ENCODE data around the gene TOMM7. TPM values are rescaled to one million over a fixed set of nuclear protein-coding genes. Genes with fewer than 3 reads are reported as not detected.
"Not testable (repeated sequence)": the region's sequence is repeated elsewhere in the genome, so short reads cannot be mapped to it uniquely, and the experiment has no call there.

The TOMM7 gene
- total RNA-seq, 2 donors from 2014 or later = 95.0 to 123 TPM

- H3K36me3 ChIP-seq = no peaks in the 10 kb centered on the region
- no peaks in the 10 kb centered on the region for H3K9me3 ChIP-seq
- peaks cover 7 to 23% of the 10 kb centered on the region in 2 donors for H3K4me1 ChIP-seq (ENCODE audit: control insufficient read depth in 1 of 2, low read depth in 2 of 2)
- no peak for ATAC-seq (ENCODE audit: insufficient number of reproducible peaks, low FRiP score, low read depth)
- no peak for DNase-seq (ENCODE audit: low spot score)
- H3K27ac ChIP-seq = peak overlapping the region in 1 of 2 donors; percentile 7
- no peak overlapping the region for H3K4me3 ChIP-seq
- no peak for TF ChIP-seq CTCF (IDR thresholded peaks at IDR 0.05)
- H3K27me3 ChIP-seq (replicated peaks; ENCODE audit: insufficient read depth) = no peaks in the 10 kb centered on the region
Observed at GRCh38 chr7:22853138-22853537, 30.5 kb upstream of the TOMM7 start.

- DNase-seq (ENCODE audit: low spot score) (no peak), ATAC-seq (ENCODE audit: insufficient number of reproducible peaks, low FRiP score, low read depth) (no peak)
- Histone ChIP-seq H3K9me3 (no peaks in the 10 kb centered on the region), H3K36me3 (no peaks in the 10 kb centered on the region), H3K4me3 (no peak overlapping the region), H3K27me3 (replicated peaks; ENCODE audit: insufficient read depth) (no peaks in the 10 kb centered on the region), H3K27ac (no peak overlapping the region), H3K4me1 (ENCODE audit: control insufficient read depth in 1 of 2, low read depth in 2 of 2) (peaks cover 7 to 13% of the 10 kb centered on the region in 2 donors)
- TF ChIP-seq CTCF (IDR thresholded peaks at IDR 0.05) = no peak
Observed at GRCh38 chr7:22851145-22851544, 28.5 kb upstream of the TOMM7 start.

- H3K27ac ChIP-seq; DNase-seq (ENCODE audit: low spot score); H3K4me3 ChIP-seq; ATAC-seq (ENCODE audit: insufficient number of reproducible peaks, low FRiP score, low read depth); H3K9me3 ChIP-seq; H3K27me3 ChIP-seq (replicated peaks; ENCODE audit: insufficient read depth); H3K36me3 ChIP-seq; H3K4me1 ChIP-seq (ENCODE audit: control insufficient read depth in 1 of 2, low read depth in 2 of 2): not testable (repeated sequence)
Observed at GRCh38 chr7:22850394-22850793, 27.7 kb upstream of the TOMM7 start.

- no peak for TF ChIP-seq CTCF (IDR thresholded peaks at IDR 0.05)
- DNase-seq (ENCODE audit: low spot score) = no peak
Observed at GRCh38 chr7:22849662-22850061, 27.0 kb upstream of the TOMM7 start.

GRCh38 chr7:22849172-22849571, 26.5 kb upstream of the TOMM7 start:
- no peak overlapping the region for H3K27ac ChIP-seq
- TF ChIP-seq CTCF (IDR thresholded peaks at IDR 0.05) = no peak
- no peak for ATAC-seq (ENCODE audit: insufficient number of reproducible peaks, low FRiP score, low read depth)

More at GRCh38 chr7:22849662-22850061, 27.0 kb upstream of the TOMM7 start:
- H3K9me3 ChIP-seq = no peaks in the 10 kb centered on the region
- H3K4me3 ChIP-seq = no peak overlapping the region
- H3K36me3 ChIP-seq = no peaks in the 10 kb centered on the region
- ATAC-seq (ENCODE audit: insufficient number of reproducible peaks, low FRiP score, low read depth) = no peak
- no peaks in the 10 kb centered on the region for H3K27me3 ChIP-seq (replicated peaks; ENCODE audit: insufficient read depth)
- H3K27ac ChIP-seq = no peak overlapping the region
- peaks cover 0 to 3% of the 10 kb centered on the region in 2 donors for H3K4me1 ChIP-seq (ENCODE audit: control insufficient read depth in 1 of 2, low read depth in 2 of 2)

GRCh38 chr7:22846961-22847360, 24.3 kb upstream of the TOMM7 start:
- no peak for TF ChIP-seq CTCF (IDR thresholded peaks at IDR 0.05)
- ATAC-seq (ENCODE audit: insufficient number of reproducible peaks, low FRiP score, low read depth) (no peak), DNase-seq (ENCODE audit: low spot score) (no peak)
- Histone ChIP-seq H3K9me3 (no peaks in the 10 kb centered on the region), H3K4me1 (ENCODE audit: control insufficient read depth in 1 of 2, low read depth in 2 of 2) (no peaks in the 10 kb centered on the region), H3K27ac (no peak overlapping the region), H3K27me3 (replicated peaks; ENCODE audit: insufficient read depth) (no peaks in the 10 kb centered on the region), H3K4me3 (no peak overlapping the region), H3K36me3 (no peaks in the 10 kb centered on the region)

More at GRCh38 chr7:22849172-22849571, 26.5 kb upstream of the TOMM7 start:
- DNase-seq (ENCODE audit: low spot score) = no peak
- peaks cover 0 to 3% of the 10 kb centered on the region in 2 donors for H3K4me1 ChIP-seq (ENCODE audit: control insufficient read depth in 1 of 2, low read depth in 2 of 2)
- no peak overlapping the region for H3K4me3 ChIP-seq
- H3K36me3 ChIP-seq = no peaks in the 10 kb centered on the region
- no peaks in the 10 kb centered on the region for H3K27me3 ChIP-seq (replicated peaks; ENCODE audit: insufficient read depth)
- H3K9me3 ChIP-seq = no peaks in the 10 kb centered on the region
